GM19324 (cell line): ENCODE data around the gene NUDT12.

ENCODE experiments used
- ATAC-seq: cut with Tn5 transposase; IDR thresholded peaks from one replicate; pipeline ENCODE4 v1.9.1; 2021; ENCODE audit warnings: mild to moderate bottlenecking, moderate library complexity; ENCODE audit not compliant: unreplicated experiment, low FRiP score

NUDT12 gene

DNA sequence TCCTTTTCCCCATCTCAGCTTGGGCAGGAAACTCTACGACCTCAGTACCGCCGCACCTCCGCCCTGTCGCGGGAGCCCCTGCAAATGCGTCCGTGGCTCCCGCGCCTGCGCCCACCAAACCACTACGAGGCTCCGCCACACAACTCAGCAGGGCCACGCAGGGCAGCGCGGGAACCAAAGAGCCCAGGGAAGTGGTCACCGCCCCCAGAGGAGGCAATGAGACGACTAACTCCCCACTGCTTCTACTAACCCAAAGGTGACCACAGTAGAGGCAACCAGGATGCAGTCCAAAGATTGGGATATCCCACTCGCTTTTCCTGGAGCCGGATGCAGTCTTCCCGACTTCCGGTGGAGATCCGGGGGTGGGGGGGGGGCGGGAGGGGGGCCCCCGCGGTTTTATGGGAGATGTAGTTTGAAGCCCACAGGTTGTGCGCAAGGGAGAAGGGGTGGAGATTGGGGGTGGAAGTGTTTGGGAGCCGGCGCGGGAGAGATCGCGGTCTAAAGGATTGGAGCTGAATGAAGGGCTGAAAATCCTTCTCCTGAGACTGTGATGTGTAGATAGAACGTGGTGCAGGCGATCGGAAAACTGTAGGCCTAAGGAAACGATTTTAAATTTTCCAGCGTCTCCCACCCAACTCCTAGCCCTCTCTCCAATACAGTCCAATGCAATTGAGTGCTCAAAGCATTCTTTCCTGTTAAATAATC, at the start of gene NUDT12:
Gene NUDT12, minus strand, starts transcription at position 337 of the 705 bp plus-strand sequence. CDS start 2,541 bp downstream, outside the sequence.
- peak; percentile 95 for ATAC-seq

DNA sequence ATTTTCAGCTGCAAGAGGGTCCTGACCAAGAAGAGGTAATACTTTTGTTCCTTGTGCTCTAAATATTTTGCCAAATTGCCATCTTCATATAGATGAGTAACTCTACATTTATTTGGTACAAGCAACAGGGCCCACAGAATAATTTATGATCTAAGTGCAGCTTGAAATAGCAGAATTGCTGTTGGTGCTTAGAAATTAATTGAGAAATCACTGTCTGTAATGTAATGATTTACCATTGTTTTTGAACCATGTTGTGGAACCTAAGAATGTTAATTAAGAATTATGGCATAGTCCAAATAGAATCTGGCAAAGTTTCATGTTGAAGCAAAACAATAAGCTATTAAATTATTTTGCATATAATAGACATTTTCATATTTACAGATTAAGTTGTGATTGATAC, 44.8 kb upstream of the NUDT12 start:
- ATAC-seq: no peak

DNA sequence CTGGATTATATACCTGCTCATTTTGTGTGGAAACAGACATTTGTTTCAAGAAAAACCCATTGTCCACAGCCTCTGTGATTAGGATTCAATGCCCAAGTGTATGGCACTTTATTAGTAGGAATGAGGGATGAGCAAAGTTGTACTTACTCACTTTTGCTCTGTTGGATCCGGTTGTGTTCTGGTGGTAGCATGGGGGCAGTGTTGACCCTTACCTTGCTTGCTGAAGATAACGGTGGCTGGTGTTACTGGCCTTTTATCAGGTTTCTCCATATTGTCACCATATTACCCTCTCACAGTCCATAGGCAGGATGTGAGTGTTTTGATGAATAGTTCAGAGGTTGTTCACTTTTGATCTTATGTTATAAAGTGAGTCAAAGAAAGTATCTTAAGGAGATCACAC, 42.7 kb upstream of the NUDT12 start:
- no peak for ATAC-seq

DNA sequence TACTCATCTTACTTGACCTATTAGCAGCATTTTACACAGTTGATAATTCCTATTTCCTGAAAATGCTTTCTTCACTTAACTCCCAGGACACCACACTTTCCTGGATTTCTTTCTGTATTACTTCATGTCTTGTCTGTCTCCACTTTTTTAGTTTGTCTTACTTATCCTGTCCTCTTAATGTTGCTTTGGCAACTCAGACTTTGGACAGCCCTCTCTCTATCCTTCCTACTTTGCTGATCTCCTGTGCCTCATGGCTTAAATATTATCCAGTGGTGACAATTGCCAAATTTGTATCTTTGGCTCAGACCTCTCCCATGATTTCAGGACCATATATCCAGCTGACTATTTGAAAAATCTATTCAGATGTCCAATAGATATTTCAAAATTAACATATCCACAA, 39.8 kb upstream of the NUDT12 start:
- ATAC-seq: no peak

GRCh38 chr5:103601314-103601713, 38.7 kb upstream of the NUDT12 start:
- no peak for ATAC-seq

GRCh38 chr5:103600086-103600485, 37.5 kb upstream of the NUDT12 start:
- no peak for ATAC-seq

GRCh38 chr5:103598997-103599566, 36.5 kb upstream of the NUDT12 start:
- ATAC-seq: no peak

DNA sequence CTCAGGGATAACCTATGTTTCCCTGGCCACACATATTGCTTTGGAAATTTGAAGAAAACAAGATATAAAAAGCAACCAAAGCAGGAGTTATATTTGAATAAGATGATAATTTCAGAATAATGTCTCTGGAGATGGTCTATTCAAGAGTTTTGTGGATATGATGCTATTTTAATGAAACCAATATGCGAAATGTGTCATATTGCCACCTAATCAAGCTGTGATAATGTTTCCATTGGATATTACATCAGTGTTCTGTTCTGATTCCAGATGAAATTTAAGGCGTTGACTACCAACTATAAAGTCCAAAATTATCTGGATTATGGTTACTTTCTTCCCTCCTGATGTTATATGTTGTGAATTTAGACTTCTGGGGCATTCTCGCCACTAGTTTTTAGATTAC, 27.6 kb upstream of the NUDT12 start:
- ATAC-seq: no peak

- no peak for ATAC-seq
Measured at GRCh38 chr5:103589776-103590175, 27.2 kb upstream of the NUDT12 start.

DNA sequence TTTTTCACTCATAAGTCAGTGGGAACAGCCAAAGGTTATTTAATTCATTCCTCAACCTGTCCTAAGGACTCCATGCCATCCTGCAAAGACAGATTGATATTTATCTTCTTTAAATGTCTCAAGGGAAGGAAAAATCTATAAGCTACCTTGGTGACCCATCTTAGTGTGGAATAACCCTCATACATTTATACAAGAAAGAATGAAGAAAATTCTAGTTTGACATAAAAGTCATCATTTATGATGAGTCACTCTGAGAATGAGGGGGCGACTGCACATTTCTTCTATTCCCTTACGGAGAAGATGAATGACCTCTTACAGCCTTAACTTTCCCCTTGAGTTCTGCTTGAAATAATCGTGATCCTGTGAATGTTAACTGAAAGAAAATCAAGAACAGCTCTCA, 26.8 kb upstream of the NUDT12 start:
- ATAC-seq: no peak

- ATAC-seq: no peak
Measured at GRCh38 chr5:103587185-103587748, 24.7 kb upstream of the NUDT12 start.

DNA sequence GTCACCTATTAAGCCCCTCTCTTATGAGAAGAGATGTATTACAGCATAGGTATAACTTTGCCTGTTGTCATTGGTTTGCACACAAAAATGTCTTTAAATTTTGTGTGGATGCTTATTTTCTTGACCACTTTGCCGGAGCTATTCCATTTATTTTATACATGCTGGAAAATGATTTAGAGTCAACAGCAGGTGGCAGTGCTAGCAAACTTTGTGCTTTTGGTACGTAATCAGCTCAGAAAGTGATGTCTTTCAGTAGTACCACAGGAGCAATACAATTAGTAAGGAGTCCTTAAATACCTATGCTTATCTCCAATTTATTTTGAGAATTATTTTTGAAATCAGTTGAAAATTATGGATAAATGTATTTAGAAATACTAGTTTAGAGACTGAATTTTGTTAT, 19.8 kb upstream of the NUDT12 start:
- no peak for ATAC-seq

DNA sequence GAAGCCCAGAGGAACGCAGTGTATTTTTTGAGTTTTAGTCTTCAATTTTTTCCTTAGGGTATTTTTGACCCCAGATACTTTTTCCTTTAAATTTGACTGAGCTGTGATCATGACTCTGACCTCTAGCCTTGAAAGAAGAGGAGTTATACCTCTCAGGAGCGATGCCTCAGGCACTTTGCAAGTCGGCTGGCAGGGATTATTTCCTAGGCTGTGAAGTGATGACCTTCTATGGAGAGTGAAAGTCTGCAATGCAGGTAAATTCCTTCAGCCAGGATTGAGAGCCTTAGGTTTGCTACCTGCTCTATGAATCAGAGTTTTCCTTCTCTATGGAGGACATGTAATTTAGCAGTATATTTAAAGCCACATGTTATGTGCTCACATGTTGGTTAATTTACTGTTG, 10.8 kb upstream of the NUDT12 start:
- no peak for ATAC-seq

- ATAC-seq: no peak
Measured at GRCh38 chr5:103572454-103572853, 9.9 kb upstream of the NUDT12 start.

DNA sequence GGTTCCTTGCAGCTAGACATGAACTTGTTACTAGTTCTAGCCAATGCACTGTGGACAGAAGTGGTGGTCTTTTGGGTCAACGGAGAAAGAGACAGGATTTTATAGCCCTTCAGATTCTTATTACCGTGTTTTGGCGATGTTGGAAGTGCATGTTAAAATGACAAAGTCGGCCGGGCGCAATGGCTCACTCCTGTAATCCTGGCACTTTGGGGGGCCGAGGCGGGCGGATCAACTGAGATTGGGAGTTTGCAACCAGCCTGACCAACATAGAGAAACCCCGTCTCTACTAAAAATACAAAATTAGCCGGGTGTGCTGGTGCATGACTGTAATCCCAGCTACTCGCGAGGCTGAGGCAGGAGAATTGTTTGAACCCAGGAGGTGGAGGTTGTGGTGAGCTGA, 9.1 kb upstream of the NUDT12 start:
- ATAC-seq: no peak

DNA sequence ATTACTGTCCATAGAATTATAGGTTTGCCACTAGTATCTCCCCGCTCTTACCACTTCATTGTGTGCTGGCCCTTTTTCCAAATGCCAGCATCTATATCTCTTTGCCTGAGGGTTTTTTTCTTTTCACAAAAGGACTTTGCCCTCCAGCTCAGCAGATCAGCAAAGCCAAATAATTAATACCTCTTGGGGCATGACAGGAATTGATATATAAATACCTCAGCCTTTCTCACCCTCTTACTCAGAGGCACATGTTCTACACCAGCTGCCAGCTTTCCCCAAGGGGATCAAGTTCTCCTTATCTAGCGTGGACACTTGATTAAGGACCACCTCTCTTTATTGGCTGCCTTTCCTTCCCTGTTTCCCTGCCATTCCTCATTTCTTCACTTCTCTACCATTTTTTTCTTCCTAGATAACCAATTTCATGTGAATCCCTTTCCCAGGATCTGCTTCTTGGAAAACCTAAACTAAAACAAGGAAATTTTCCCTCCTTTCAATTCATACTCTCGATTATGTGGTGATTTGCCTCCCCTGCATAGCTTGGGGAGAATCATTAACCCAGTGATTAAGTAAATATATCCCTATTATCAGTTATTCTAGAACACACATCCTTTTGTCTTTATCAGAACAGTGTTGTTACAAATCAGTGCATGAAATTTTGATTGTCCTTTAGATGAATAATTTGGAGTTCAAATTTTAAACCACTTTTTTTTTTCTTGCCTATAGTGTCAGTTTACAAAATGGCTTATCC, 6.9 kb upstream of the NUDT12 start:
- no peak for ATAC-seq

GRCh38 chr5:103565719-103566118, 3.1 kb upstream of the NUDT12 start:
- ATAC-seq: no peak

GRCh38 chr5:103561685-103562452, 720 bp downstream of the NUDT12 start:
- ATAC-seq: peak; percentile 53

GRCh38 chr5:103560826-103561225, 1.8 kb downstream of the NUDT12 start:
- ATAC-seq: no peak

- no peak for ATAC-seq
Measured at GRCh38 chr5:103546858-103547257, 15.7 kb downstream of the NUDT12 start.

GRCh38 chr5:103542441-103542840, 20.1 kb downstream of the NUDT12 start:
- ATAC-seq: no peak
